HFFc6 (cell line): ENCODE results near the gene EMID1. TPM values are rescaled to one million over a fixed set of nuclear protein-coding genes. Genes with fewer than 3 reads are reported as not detected.

ENCODE experiments used
- DNase-seq: peaks from one replicate; pipeline ENCODE4 v3.0.0-alpha.2; 2018
- H3K27ac Mint-ChIP-seq: 2 replicates; pipeline ENCODE4 v1.8.0; 2020; ENCODE audit warnings: mild to moderate bottlenecking, mixed read lengths
- H3K27me3 Mint-ChIP-seq: 2 replicates; pipeline ENCODE4 v1.8.0; 2021; ENCODE audit warnings: mild to moderate bottlenecking, moderate library complexity, mixed read lengths; ENCODE audit not compliant: insufficient read depth
- H3K36me3 Mint-ChIP-seq: 2 replicates; pipeline ENCODE4 v1.8.0; 2021; ENCODE audit warnings: low read depth, mixed read lengths
- H3K4me1 Mint-ChIP-seq: 2 replicates; pipeline ENCODE4 v1.8.0; 2020; ENCODE audit warnings: low read depth, mixed read lengths
- H3K4me3 Mint-ChIP-seq: 2 replicates; pipeline ENCODE4 v1.8.0; 2020; ENCODE audit warnings: mild to moderate bottlenecking, moderate library complexity, mixed read lengths
- H3K9me3 Mint-ChIP-seq: 2 replicates; pipeline ENCODE4 v1.8.0; 2020; ENCODE audit warnings: mild to moderate bottlenecking, mixed read lengths
- total RNA-seq, 6 experiments: library from RNA; stranded (reverse); fragmentation: NEBNext Ultra II Directional; extraction: Animal tissue kit (Norgen Biotek cat#: 25700); gene quantifications; 2 replicates in 1 of 6; 3 replicates in 5 of 6; pipeline ENCODE4 v1.2.3, GENCODE V29; 2021
- TF ChIP-seq, protein P1 (sequence below): fragments of 200-600 bp; sonication (generic); IDR thresholded peaks from 2 replicates; pipeline ENCODE4 v1.5.0; 2021; ENCODE audit warnings: antibody characterized with exemption, mild to moderate bottlenecking

EMID1 gene
- total RNA-seq, 6 experiments from 2014 or later, result not detected

DNA sequence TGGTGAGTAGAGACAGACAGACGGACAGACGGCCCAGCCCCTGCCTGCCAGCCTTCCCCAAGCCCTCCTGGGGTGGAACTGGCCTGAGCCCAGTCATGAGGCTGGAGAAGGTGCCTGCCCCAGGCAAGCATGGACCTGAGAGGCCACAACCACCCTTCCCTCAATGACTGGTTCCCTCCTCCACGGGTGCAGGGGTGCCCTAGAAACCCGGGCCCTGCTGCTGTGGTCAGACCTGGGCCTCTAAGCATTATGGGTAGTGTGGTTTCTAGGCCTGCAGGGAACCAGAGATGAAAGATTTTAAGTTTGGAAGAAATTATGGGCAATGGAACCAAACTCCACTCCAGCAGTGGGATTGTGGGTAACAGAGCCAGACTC lies 48.6 kb downstream of the EMID1 start:
- no peaks in the 10 kb centered on the region for H3K4me1 Mint-ChIP-seq
- no peak overlapping the region for H3K27ac Mint-ChIP-seq
- TF ChIP-seq, protein P1, sequence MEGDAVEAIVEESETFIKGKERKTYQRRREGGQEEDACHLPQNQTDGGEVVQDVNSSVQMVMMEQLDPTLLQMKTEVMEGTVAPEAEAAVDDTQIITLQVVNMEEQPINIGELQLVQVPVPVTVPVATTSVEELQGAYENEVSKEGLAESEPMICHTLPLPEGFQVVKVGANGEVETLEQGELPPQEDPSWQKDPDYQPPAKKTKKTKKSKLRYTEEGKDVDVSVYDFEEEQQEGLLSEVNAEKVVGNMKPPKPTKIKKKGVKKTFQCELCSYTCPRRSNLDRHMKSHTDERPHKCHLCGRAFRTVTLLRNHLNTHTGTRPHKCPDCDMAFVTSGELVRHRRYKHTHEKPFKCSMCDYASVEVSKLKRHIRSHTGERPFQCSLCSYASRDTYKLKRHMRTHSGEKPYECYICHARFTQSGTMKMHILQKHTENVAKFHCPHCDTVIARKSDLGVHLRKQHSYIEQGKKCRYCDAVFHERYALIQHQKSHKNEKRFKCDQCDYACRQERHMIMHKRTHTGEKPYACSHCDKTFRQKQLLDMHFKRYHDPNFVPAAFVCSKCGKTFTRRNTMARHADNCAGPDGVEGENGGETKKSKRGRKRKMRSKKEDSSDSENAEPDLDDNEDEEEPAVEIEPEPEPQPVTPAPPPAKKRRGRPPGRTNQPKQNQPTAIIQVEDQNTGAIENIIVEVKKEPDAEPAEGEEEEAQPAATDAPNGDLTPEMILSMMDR, result no peak
- peaks cover 5% of the 10 kb centered on the region for H3K27me3 Mint-ChIP-seq
- no peak overlapping the region for H3K4me3 Mint-ChIP-seq
- H3K9me3 Mint-ChIP-seq, result no peaks in the 10 kb centered on the region
- no peaks in the 10 kb centered on the region for H3K36me3 Mint-ChIP-seq
- DNase-seq, result no peak

DNA sequence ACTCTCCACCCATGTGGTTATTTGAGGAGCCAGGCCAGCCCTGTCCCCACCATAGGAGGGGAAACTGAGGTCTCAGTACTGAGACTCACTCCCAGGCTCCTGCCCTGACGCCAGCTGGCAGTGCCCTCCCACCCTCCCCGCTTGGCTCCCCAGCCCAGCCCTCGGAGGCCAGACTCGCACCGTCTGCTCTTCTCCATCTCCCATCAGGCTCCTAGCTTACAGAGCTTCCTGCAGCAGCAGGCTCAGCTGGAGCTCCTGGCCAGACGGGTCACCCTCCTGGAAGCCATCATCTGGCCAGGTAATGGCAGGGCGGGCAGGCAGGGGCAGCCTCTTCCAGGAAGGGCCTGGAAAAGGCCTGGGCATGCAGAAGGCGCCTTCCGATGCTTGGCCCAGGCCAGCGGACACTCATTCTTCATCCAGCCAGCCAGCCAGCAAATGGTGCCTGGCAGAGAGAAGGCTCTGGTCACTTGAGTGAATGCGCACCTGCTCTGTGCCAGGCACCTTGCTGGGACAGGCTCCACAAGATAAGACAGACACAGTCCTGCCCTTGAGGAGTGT lies 49.4 kb downstream of the EMID1 start:
- H3K27ac Mint-ChIP-seq, result no peak overlapping the region
- H3K9me3 Mint-ChIP-seq, result no peaks in the 10 kb centered on the region
- H3K4me1 Mint-ChIP-seq, result no peaks in the 10 kb centered on the region
- H3K27me3 Mint-ChIP-seq, result peaks cover 5% of the 10 kb centered on the region
- no peak for DNase-seq
- no peak overlapping the region for H3K4me3 Mint-ChIP-seq
- H3K36me3 Mint-ChIP-seq, result no peaks in the 10 kb centered on the region
- TF ChIP-seq, protein P1, result no peak

DNA sequence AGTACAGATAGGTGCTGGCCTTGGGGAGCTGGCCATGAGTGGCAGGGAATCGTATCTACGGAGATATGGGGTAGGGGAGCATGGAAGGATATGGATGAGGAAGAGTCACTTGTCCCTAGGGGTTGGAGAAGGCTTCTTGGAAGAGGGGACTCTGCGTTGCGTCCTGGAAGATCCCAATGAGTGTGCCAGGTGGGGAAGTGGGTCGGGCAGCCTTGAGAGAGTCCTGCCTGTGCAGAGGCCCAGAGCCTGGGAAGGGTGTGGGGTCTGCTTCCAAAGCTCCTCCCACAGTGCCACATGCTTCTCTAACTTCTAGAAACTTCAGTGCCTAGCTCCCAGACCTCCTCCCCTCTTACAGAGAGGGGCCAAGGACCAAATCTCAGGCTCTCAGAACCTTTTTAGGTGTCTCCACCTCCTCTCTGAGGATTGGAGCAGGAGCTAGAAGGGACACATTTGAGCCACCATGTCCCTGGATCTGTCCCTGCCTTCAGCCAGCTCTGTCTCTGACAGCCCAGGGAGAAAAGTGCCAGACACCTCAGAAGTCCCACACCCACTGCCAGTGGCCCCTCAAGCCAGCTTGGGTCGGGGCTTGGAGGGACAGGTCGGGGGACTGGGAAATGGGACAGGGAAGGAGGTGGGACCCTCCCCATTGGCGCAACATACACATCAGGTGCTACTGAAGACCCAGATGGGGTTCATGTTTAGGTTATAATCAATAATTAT lies 51.1 kb downstream of the EMID1 start:
- no peak for DNase-seq
- H3K4me1 Mint-ChIP-seq, result no peaks in the 10 kb centered on the region
- no peaks in the 10 kb centered on the region for H3K9me3 Mint-ChIP-seq
- no peak overlapping the region for H3K4me3 Mint-ChIP-seq
- no peak overlapping the region for H3K27ac Mint-ChIP-seq
- peaks cover 5% of the 10 kb centered on the region for H3K27me3 Mint-ChIP-seq
- no peaks in the 10 kb centered on the region for H3K36me3 Mint-ChIP-seq
- TF ChIP-seq, protein P1, result no peak

DNA sequence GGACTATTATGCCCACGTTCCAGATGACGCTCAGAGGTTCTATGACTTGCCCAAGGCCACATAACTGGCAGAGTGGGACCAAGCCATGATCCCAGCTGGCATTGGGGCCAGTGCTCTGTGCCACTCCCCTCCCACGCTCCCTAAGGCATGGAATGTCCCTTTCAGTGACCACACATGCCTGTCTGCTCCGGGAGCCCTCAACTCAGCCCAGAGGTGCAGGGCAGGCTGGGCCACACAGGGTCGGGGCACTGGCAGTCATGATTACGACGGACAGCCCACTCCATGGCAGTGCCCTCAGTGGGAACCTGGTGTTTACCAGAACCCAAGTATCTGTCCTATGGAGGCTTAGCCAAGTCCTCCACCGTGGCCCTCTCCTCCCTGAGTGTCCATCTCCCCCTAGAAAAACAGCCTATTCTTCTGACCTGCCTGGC lies 52.1 kb downstream of the EMID1 start:
- Mint-ChIP-seq H3K4me3 (no peak overlapping the region), H3K27ac (no peak overlapping the region), H3K36me3 (no peaks in the 10 kb centered on the region), H3K27me3 (no peaks in the 10 kb centered on the region; the same call in 1 of the 2 replicates), H3K9me3 (no peaks in the 10 kb centered on the region), H3K4me1 (no peaks in the 10 kb centered on the region)
- no peak for DNase-seq
- TF ChIP-seq, protein P1, result no peak

DNA sequence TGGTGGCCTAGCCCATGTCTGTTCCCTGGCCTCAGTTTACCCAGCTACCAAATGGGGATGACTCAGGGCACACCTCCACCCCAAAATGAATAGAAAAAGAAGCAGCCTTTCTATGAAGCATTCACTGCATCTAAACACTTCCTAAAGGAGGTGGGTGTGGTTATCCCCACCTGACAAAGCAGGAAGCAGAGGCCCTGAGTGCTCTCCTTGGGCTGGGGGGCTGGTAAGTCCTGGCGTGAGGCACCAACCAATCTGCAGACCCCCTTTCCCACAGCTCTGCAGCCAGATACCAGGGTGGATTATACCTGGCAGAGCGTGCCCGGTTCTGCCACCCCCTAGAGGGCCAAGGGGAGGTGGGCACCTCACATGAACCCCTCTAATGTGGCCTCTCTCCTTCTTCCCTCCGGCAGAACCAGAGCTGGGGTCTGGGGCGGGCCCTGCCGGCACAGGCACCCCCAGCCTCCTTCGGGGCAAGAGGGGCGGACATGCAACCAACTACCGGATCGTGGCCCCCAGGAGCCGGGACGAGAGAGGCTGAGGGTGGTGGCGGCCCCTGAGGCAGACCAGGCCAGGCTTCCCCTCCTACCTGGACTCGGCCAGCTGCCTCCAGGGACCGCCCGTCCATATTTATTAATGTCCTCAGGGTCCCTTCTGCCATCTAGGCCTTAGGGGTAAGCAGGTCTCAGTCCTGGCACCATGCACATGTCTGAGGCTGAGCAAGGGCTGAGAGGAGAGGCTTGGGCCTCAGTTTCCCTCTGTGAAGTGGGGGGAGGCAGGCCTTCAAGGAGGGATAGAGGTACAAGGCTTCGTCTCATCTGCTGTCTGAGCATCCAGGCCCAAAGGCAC lies 52.9 kb downstream of the EMID1 start:
- H3K36me3 Mint-ChIP-seq, result no peaks in the 10 kb centered on the region
- no peak for DNase-seq
- no peak overlapping the region for H3K4me3 Mint-ChIP-seq
- H3K9me3 Mint-ChIP-seq, result no peaks in the 10 kb centered on the region
- H3K27me3 Mint-ChIP-seq, result no peaks in the 10 kb centered on the region
- H3K27ac Mint-ChIP-seq, result no peak overlapping the region
- H3K4me1 Mint-ChIP-seq, result no peaks in the 10 kb centered on the region
- TF ChIP-seq, protein P1, result no peak
